ENCODE results near the gene PARVB. TPM values are rescaled to one million over a fixed set of nuclear protein-coding genes. Genes with fewer than 3 reads are reported as not detected.

PARVB gene
- total and polyA plus RNA-seq, 12 donors = 46.7 to 201 (median 91.2) TPM

- no peak for TF ChIP-seq CTCF (IDR thresholded peaks at IDR 0.05)
- no peak for ATAC-seq
- no peak for DNase-seq
- 85 to 95% methylated on average over 3 of the region's 3 CpGs for WGBS, 2 donors
- H3K4me1 ChIP-seq = peaks cover 0 to 25% (median 5%) of the 10 kb centered on the region in 9 donors
- peaks cover 0 to 11% (median 0%) of the 10 kb centered on the region in 7 donors for H3K27me3 ChIP-seq
- no peak overlapping the region for H3K27ac ChIP-seq
- H3K9me3 ChIP-seq = peaks cover 0 to 25% (median 9%) of the 10 kb centered on the region in 11 donors
- intact Hi-C loops (cut with DNase I) = no loop called here
- H3K36me3 ChIP-seq = peaks cover 0 to 6% (median 0%) of the 10 kb centered on the region in 9 donors
- H3K4me3 ChIP-seq = no peak overlapping the region
Measured at GRCh38 chr22:44209343-44209742, 185.2 kb downstream of the PARVB start.

GRCh38 chr22:44210722-44211121 lies 186.6 kb downstream of the PARVB start:
- ATAC-seq (no peak), DNase-seq (no peak)
- Histone ChIP-seq H3K36me3 (peaks cover 0 to 2% (median 0%) of the 10 kb centered on the region in 9 donors), H3K4me3 (no peak overlapping the region), H3K27ac (no peak overlapping the region), H3K4me1 (peaks cover 0 to 25% (median 5%) of the 10 kb centered on the region in 9 donors), H3K9me3 (peaks cover 0 to 39% (median 12%) of the 10 kb centered on the region in 11 donors), H3K27me3 (peaks cover 0 to 5% (median 0%) of the 10 kb centered on the region in 7 donors)
- 85 to 91% methylated on average over 4 of the region's 4 CpGs for WGBS, 2 donors
- intact Hi-C loops (cut with DNase I) = no loop called here
- no peak for TF ChIP-seq CTCF (IDR thresholded peaks at IDR 0.05)

- no peak for DNase-seq
- WGBS, 2 donors = 68 to 73% methylated on average over 6 of the region's 6 CpGs
Measured at GRCh38 chr22:44211256-44211945, 187.3 kb downstream of the PARVB start.

More at GRCh38 chr22:44211256-44211945, 187.3 kb downstream of the PARVB start:
- intact Hi-C loops (cut with DNase I) = no loop called here
- Histone ChIP-seq H3K27ac (peak overlapping the region in 1 of 10 donors; percentile 18), H3K9me3 (peaks cover 0 to 40% (median 12%) of the 10 kb centered on the region in 11 donors), H3K36me3 (no peaks in the 10 kb centered on the region), H3K27me3 (no peaks in the 10 kb centered on the region), H3K4me3 (no peak overlapping the region), H3K4me1 (peaks cover 0 to 25% (median 5%) of the 10 kb centered on the region in 9 donors)
- TF ChIP-seq CTCF (IDR thresholded peaks at IDR 0.05) = no peak
- no peak for ATAC-seq

Data from heart right ventricle (tissue), 16 donors.